DMS53 (cell line): ENCODE results near the gene RNF26.
"Not testable (repeated sequence)": the region's sequence is repeated elsewhere in the genome, so short reads cannot be mapped to it uniquely, and the experiment has no call there.

Source experiments
- DNase-seq: peaks from one replicate; lab custom pipeline; 2025; lab: John Stamatoyannopoulos, UW

RNF26 gene

GRCh38 chr11:119371778-119372182, 37.5 kb downstream of the RNF26 start:
- no peak for DNase-seq

- no peak for DNase-seq
Observed at GRCh38 chr11:119372260-119373058, 38.1 kb downstream of the RNF26 start.

- no peak for DNase-seq
Observed at GRCh38 chr11:119373059-119373920, 39.0 kb downstream of the RNF26 start.

DNA sequence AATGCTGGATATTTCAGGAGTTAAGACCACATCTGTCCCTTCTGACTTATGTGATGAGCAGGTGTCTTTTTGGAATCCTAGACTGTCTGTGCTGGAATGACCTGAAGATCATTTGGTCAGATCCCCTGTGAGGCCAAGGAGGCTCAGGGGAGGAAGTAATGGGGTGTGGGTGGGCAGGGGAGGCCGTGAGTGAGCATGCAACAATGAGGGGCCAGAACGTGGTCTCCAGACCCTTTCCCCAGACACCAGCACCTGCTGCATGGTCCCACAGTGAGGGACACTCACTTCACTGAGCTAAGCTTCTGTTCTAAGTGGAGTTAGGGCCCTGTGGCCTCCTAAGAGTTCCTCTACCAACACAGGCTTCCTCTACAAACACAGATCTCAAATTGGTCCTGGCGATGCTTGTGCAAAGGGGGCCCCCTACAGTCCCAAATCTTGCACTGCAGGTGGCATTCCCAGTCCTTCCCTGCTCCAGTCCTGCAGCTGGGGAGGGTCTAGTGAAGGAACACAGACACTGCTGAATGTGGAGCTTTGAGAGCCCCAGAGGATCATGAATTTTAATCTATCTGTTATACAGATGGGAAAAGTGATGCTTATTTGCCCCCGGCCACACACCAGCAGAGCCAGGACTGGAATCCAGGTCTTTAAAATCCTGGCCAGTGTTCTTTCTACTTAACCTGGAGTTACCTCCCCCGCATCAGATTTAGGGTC, 39.7 kb downstream of the RNF26 start:
- peak; percentile 89 for DNase-seq

DNA sequence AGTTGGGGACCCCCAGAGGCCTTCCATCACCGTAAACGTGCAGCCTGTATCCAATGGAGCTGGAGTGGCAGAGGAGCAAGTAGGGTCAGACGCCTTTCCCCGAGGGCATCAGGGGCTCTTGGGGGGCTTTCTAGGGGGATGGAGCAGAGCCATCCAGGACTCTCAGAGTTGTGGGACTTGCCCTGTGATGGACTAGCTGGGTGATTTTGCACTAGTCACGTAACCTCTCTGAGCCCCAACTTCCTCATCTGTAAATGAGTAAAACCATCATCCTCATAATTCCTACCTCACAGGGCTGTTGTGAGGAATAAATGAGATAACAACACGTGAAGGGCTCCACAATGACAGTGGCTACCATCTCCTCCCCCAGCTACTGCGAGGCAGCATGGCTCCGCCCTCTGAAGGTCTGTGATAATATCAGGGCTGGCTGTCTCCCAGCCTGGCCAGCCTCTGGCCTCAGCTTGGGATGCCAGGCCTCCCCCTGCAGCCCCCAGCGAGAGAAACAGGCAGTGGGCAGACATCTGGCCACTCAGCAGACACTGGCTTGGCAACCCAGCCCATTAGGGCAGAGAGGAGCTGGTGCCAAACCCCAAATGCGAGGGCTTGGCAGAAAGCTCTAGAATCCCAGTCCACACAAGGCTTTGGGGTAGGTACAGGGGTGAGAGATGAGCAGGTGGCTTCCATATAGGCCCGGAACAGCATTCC, 40.5 kb downstream of the RNF26 start:
- DNase-seq: no peak

GRCh38 chr11:119375337-119376196, 41.2 kb downstream of the RNF26 start:
- DNase-seq: no peak

- peak; percentile 73 for DNase-seq
Observed at GRCh38 chr11:119376197-119376847, 42.0 kb downstream of the RNF26 start.

- no peak for DNase-seq
Observed at GRCh38 chr11:119377112-119377901, 43.0 kb downstream of the RNF26 start.

GRCh38 chr11:119377961-119378667, 43.8 kb downstream of the RNF26 start:
- no peak for DNase-seq

DNA sequence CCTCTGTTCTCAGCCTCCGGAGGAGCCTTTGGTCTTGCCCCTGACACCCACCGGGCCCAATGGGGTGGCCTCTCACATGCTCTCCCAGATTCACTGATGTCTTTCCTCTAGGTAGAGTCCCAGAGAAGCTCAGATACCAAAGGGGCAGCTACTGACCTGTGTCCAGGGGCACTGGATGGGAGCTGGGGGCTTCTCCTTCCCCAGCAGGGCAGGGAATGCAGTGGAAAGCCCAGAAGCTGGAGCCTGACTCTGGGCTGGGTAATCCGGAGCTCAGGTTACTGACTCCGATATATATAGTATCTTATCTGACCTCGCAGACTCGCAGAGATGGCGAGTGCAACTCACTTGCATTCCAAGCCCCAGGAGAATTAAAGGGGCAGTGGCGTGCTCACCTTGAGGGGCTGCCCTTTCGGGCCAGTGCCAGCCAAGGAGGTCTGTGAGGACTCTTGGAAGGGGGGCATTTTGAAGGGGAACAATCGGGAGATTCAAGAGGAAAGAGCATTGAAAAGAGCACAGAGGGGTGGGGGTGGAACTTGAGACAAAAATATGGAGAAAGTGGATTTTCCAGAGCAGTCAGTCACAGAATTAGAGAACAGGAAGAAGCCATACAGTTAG, 44.6 kb downstream of the RNF26 start:
- DNase-seq: no peak

DNA sequence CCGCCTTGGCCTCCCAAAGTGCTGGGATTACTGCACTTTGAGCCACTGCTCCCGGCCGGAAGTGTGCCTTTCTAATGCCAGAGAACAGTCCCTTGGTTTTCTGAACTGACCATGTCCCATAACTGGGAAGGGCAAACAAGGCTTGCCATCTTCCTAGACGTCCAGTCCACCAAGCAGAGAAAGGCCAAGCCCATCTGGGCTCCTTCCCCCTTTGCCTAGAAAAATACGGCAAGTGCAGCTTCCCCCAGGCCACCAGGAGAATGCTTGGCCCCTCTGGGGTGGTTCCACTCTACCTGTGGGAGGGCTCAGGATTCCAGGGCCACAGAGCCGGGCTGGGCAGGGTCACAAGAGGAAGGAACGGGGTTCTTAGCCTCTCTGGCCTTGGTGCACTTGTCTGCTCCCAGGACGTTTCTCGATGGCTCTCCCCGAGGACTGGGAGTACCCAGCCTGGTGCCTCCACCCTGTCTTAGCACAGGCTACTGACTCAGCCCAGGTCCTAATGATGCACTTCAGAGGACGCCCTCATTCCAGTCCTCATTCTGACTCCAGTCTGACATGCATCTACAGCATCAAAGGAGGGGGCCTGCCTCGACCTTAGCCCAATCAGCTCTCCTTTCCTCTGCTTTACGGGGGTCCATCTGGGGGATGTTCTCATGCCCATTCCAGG, 46.0 kb downstream of the RNF26 start:
- DNase-seq: no peak

DNA sequence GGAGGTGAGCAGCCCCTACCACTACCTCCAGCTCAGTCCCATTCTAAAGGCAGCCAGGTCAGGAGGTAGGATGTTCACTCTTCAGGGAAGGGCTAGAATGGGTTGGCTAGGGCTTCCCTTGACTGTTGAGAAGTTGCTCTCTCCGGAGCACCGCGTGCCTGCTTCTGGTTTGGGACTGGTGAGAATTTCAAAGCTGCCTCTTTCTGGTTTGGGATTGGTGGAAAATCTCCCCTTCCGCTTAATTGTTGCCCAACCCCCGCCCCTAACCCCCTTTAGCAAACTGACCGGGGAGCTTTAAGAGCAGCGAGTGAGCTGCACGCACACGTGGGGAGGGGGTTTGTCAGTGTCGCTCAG, 46.5 kb downstream of the RNF26 start:
- peak; percentile 58 for DNase-seq

GRCh38 chr11:119381181-119381988, 47.1 kb downstream of the RNF26 start, which contains the start of gene USP2:
USP2 (minus strand) TSS chr11:119381690; CDS start chr11:119373480, 8,210 bp downstream.
- DNase-seq: peak; percentile 99

- peak; percentile 65 for DNase-seq
Observed at GRCh38 chr11:119382101-119382500, 47.8 kb downstream of the RNF26 start.

DNA sequence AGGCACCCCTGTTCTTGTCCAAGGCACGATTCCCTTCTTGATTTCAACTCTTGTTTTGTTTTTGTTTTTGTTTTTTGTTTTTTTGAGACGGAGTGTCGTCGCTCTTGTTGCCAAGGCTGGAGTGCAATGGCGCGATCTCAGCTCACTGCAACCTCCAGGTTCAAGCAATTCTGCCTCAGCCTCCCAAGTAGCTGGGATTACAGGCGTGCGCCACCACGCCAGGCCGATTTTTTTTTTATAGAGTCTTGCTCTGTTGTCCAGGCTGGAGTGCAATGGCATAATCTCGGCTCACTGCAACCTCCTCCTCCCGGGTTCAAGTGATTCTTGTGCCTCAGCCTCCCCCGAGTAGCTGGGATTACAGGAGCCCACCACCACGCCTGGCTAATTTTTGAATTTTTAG, 48.2 kb downstream of the RNF26 start:
- DNase-seq: not testable (repeated sequence)

DNA sequence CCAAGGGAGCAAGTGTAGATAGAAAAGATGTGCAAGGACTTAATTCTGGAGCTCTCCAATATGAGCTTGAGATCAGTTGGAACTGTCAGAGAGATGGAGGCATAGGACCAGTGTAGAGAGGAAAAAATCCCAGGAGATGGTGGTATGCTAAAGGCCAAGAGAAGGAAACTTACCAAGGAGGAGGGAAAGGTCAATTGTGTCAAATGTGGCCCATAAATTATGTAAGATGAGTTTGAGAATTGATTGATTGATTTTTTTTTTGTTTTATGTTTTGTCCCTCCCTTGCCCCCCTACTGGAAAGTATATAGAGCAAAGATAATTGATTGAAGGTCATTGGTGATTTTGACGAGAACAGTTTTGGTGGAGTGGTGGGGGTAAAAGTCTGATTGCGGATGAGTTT, 50.0 kb downstream of the RNF26 start:
- no peak for DNase-seq
